ENCODE measurements around the gene OR2Z1.

OR2Z1 gene

GRCh38 chr19:8721334-8721733 is at the start of gene OR2Z1:
TSS of gene OR2Z1 (plus strand) at chr19:8721634. CDS start at chr19:8731029, 9,395 bp downstream.
- DNase-seq, result no peak

GRCh38 chr19:8673276-8673891 is 48.0 kb upstream of the OR2Z1 start:
- no peak for DNase-seq

DNA sequence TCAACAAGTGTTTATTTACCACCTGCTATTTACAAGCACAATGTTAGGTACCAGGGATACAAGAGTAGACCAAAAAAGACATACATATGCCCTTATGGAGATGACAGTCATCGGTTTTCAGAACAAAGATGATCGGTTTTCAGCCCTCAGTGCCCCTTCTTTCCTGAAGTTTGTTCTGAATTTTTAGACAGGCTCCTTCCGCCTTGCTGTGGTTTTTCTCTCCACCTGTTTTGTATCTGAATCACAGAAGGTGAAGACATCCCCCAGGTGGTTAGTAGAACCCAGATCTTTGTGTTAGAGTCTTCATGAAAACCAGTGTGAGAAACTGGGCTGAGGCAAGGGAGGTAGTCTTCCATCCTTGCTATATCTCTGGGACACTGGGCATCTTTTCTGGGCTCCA is 46.4 kb upstream of the OR2Z1 start:
- DNase-seq, result no peak

- no peak for DNase-seq
These were observed 43.1 kb upstream of the OR2Z1 start for GRCh38 chr19:8678244-8678807.

DNA sequence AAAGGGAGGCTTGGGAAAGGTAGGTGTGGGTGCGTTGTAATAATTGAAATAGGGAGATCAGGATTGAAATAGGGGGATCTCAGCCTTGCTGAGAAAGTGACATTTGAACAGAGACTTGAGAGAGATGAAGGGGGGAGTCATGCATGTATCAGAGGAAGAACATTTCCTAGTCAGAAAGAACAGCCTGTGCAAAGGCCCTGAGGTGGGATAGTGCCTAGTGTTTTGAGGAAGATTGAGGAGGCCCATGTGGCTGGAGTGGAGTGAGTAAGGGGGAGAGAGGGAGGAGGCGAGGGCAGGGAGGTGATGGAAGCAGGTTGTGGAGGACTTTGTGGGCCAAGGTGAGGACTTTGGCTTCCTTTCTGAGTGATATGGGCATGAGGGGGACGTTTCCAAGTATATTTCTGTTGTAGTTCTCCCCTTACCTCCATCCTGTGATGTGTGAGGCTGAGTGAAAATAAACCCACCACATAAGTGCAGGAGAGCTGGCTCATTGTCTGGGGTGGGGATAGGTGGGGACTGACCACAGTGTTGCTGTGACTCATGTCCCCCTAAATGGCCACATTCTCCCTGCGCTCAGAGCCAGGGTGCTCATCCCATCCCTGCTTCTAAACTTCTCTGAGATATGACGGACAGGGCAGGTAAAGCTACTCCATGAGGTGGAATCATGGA is 40.6 kb upstream of the OR2Z1 start:
- no peak for DNase-seq

GRCh38 chr19:8681345-8682029 is 39.9 kb upstream of the OR2Z1 start:
- DNase-seq, result no peak

DNA sequence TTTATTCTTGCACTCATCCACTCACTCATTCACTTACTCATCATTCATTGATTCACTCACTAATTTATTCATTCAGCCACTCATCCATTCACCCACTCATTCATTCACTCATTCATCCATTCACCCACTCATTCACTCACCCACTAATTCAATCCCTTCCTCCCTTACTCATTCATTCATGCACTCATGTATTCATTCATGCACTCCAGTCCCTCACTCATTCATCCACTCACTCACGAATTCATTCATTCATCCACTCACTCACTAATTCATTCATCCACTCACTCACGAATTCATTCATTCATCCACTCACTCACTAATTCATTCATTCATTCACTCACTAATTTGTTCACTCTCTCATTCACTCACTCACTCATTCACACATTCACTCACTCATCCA is 39.0 kb upstream of the OR2Z1 start:
- no peak for DNase-seq

GRCh38 chr19:8682931-8683330 is 38.5 kb upstream of the OR2Z1 start:
- no peak for DNase-seq

DNA sequence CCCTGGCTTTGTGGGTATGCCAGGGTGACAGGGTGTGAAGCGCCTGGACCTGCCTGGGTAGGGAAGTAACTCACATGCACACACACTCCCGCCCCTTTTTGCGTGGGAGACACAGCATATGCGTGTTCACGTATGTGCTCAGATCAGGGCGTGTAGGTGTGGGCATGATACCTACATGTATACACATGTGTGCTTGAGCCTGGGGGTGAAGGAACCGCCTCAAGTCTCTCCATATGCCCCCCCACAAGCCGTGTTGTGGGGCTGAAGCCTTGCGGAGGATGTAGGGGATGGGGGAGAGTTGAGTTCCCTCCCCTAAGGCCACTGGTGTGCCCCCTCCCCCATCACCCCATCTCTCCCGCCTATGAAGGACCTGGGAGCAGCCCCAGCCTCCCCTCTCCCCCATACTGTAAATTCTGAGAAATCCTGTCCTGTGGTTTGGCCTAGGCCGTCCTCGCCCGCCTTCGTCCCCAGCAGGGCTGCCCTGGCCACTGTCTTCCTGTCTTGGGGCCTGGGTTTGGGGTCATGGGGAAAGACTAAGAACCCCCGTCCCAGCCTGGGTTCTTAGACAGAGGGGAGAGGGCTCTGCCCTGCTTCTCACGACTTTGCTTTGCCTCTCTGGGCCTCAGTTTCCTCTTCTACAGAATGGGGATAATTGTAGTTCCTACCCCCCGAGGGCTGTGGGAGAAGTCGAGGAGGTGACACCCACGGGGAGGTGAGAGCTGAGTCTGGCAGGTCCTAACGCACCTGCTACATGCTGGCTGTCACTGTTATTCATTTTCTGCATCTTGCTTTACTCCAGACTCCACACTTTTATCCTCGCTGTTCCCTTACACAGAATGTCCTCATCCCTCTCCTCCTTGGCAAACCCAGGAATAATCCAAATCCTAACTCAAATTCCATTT is 37.2 kb upstream of the OR2Z1 start:
- no peak for DNase-seq

GRCh38 chr19:8686549-8686948 is 34.9 kb upstream of the OR2Z1 start:
- DNase-seq, result no peak

GRCh38 chr19:8688930-8689329 is 32.5 kb upstream of the OR2Z1 start:
- DNase-seq, result no peak

GRCh38 chr19:8690753-8691539 is 30.5 kb upstream of the OR2Z1 start:
- no peak for DNase-seq

DNA sequence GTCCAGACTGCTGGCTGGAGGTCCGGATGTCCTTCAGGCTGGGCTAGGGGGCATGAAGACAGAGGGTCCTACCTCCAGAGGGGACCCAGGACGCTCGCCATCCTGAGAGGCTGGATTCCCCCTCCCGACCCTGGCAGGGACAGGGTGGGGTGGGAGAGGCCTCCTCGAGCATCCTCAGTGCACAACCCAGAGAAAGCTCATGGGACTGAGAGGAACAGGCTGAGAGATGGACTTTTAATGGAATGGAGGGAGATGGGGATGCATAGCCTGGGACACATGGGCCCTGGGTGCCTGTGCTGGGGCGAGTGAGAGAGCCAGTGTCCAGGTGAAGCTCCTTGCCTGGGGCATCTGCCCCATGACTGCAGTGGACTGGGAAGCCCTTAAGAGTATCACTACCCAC is 25.9 kb upstream of the OR2Z1 start:
- no peak for DNase-seq

DNA sequence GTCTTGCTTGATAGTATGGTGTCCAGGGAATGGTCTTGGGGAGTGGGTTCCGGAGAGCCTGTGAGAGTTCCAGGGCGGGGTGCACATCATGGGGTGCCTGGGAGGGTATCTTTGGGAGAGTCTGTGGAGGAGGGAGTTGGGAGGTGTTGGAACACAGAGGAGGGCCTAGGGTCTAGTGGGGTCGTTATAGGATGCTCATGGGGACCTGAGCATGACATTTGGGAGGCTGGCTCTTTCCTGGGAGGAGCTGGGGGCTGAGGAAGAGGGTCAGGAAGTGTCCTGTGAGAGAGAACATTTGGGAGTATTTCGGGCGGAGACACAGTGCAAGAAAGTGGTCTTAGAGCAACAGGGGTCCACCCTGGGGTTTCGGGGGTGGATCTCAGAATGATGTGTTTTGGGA is 25.5 kb upstream of the OR2Z1 start:
- DNase-seq, result no peak

DNA sequence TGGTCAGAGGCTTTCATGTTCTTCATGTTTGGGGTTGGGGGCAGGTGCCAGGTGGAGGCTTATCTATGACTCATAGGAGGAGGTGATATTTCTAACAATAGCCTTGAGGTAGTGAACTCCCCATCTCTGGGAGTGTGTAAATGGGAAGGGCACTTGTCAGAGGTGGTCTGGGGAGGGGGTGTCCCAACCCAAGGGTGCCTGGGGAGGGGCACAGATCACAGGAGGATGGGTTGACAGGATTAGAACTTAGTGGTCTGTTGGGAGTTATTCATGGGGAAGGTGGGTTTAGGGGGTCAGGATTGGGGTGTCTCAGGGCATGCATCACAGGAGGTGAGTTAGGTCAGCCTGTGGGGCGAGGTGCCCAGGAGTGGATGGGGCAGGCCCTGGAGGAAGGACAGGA is 24.4 kb upstream of the OR2Z1 start:
- DNase-seq, result no peak

GRCh38 chr19:8697671-8698432 is 23.6 kb upstream of the OR2Z1 start:
- no peak for DNase-seq

- no peak for DNase-seq
These were observed 22.9 kb upstream of the OR2Z1 start, which contains the start of gene ACTL9 for GRCh38 chr19:8698433-8699063. TSS of gene ACTL9 (minus strand) at chr19:8698795. CDS start at chr19:8698701, 94 bp downstream.

- no peak for DNase-seq
These were observed 21.5 kb upstream of the OR2Z1 start for GRCh38 chr19:8699908-8700307.

GRCh38 chr19:8700956-8701355 is 20.5 kb upstream of the OR2Z1 start:
- no peak for DNase-seq

- peak; percentile 78 for DNase-seq
These were observed 19.1 kb upstream of the OR2Z1 start for GRCh38 chr19:8702350-8702749.

DNA sequence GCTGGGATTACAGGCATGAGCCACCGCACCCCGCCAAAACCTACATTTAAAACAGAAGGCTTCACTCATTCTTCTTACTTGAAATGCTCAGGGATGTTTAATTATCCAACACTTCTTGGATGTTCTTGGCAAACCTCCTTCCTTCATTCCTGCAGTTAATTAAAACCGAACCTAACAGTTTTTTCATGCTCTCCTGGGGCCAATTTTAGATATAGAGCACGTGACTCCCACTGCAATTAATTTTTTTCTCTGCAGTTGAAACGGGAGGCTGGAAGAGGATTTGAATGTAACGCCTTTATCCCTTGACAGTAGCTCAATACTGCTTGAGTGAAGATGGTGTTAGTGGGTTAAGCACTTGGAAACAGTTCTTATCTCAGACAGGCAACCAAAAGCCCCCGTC is 18.2 kb upstream of the OR2Z1 start:
- DNase-seq, result no peak
